ENCODE measurements around the gene EIPR1.
A peak's percentile ranks its signal among the peaks of the same experiment; 100 is the strongest.

EIPR1 gene

DNA sequence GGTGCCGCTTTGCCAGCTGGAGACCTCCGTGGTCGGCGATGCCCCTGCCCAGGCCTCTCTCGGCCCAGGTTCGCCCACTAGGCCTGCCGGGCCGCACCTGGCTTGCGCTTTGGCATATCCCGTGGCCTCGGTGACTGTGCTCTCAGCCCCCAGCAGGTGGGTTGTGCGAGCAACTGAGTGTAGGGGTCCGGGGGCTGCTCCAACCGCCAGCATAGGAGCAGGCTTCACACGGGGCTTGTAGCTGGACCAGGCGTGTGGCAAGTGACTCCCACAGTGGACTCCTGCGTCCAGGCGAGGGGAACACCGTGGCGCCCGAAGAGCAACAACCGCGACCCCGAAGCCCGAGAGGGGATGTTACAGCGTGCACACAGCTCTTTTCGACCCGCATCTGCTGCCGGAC is 11.6 kb upstream of the EIPR1 start:
- TF ChIP-seq CTCF (IDR thresholded peaks at IDR 0.05; ENCODE audit: low read depth, low read length), result no peak

DNA sequence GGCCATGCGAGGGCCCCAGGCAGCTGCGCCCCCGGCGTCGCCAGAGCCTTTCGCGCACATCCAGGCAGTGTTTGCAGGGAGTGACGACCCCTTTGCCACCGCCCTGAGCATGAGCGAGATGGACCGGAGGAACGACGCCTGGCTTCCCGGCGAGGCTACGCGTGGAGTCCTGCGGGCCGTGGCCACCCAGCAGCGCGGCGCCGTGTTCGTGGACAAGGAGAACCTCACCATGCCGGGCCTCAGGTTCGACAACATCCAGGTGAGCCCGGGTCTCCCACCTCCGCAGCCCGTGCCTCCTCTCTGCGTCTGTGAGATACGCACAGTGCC is 10.8 kb upstream of the EIPR1 start:
- no peak overlapping the region for H3K4me3 ChIP-seq (ENCODE audit: low read depth, low read length)
- TF ChIP-seq CTCF (IDR thresholded peaks at IDR 0.05; ENCODE audit: low read depth, low read length), result no peak

More for the DNA sequence above, 11.6 kb upstream of the EIPR1 start:
- H3K4me3 ChIP-seq (ENCODE audit: low read depth, low read length), result no peak overlapping the region

- TF ChIP-seq CTCF (IDR thresholded peaks at IDR 0.05; ENCODE audit: low read depth, low read length), result no peak
- no peak overlapping the region for H3K4me3 ChIP-seq (ENCODE audit: low read depth, low read length)
These were observed 10.2 kb upstream of the EIPR1 start for GRCh38 chr2:3387644-3388411.

GRCh38 chr2:3387011-3387410 is 9.4 kb upstream of the EIPR1 start:
- no peak for TF ChIP-seq CTCF (IDR thresholded peaks at IDR 0.05; ENCODE audit: low read depth, low read length)
- H3K4me3 ChIP-seq (ENCODE audit: low read depth, low read length), result no peak overlapping the region

- 0 out of 2 replicates have a peak overlapping the region, but pooled peaks have one; percentile 21 for H3K4me3 ChIP-seq (ENCODE audit: low read depth, low read length)
- TF ChIP-seq CTCF (IDR thresholded peaks at IDR 0.05; ENCODE audit: low read depth, low read length), result no peak
These were observed 8.9 kb upstream of the EIPR1 start for GRCh38 chr2:3386448-3386958.

GRCh38 chr2:3379647-3380534 is 2.3 kb upstream of the EIPR1 start, which contains the start of gene TRAPPC12:
TSS of gene TRAPPC12 (plus strand) at chr2:3379694. CDS start at chr2:3387624, 7,930 bp downstream.
- TF ChIP-seq CTCF (IDR thresholded peaks at IDR 0.05; ENCODE audit: low read depth, low read length), result 0 out of 2 replicates have a peak, but pooled peaks have one; percentile 29
- peak within 1 kb of the TSS; percentile 69 for H3K4me3 ChIP-seq (ENCODE audit: low read depth, low read length)

DNA sequence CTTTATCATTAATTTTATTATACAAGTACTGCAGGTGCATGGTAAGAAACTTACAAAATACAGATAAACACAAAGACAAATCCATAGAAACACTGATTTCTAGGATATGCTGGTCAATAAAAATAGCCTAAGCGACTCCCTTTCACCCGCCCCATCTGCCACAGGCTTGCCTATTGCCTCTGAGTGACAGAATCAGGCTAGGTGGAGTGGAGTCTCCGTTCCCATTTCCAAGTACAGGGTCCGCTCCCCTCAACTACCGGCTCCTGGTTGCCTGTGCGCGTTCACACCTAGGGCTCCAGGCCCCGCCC is 1.7 kb upstream of the EIPR1 start:
- peak overlapping the region; percentile 69 for H3K4me3 ChIP-seq (ENCODE audit: low read depth, low read length)
- TF ChIP-seq CTCF (IDR thresholded peaks at IDR 0.05; ENCODE audit: low read depth, low read length), result no peak
